DND-41 (cell line): ENCODE results near the gene FGF2.

Experiments
- CTCF ChIP-seq: IDR thresholded peaks from 2 replicates; pipeline ENCODE4 v1.5.1; 2012; ENCODE audit warnings: borderline replicate concordance, low read length, moderate library complexity, mild to moderate bottlenecking; ENCODE audit not compliant: poor library complexity, severe bottlenecking; ENCODE audit errors: extremely low read depth
- EZH2 ChIP-seq: IDR thresholded peaks from 3 replicates; pipeline ENCODE4 v1.6.1; 2012; ENCODE audit warnings: borderline replicate concordance, low read depth, mild to moderate bottlenecking, moderate library complexity, low read length, inconsistent platforms; ENCODE audit not compliant: severe bottlenecking

DNA sequence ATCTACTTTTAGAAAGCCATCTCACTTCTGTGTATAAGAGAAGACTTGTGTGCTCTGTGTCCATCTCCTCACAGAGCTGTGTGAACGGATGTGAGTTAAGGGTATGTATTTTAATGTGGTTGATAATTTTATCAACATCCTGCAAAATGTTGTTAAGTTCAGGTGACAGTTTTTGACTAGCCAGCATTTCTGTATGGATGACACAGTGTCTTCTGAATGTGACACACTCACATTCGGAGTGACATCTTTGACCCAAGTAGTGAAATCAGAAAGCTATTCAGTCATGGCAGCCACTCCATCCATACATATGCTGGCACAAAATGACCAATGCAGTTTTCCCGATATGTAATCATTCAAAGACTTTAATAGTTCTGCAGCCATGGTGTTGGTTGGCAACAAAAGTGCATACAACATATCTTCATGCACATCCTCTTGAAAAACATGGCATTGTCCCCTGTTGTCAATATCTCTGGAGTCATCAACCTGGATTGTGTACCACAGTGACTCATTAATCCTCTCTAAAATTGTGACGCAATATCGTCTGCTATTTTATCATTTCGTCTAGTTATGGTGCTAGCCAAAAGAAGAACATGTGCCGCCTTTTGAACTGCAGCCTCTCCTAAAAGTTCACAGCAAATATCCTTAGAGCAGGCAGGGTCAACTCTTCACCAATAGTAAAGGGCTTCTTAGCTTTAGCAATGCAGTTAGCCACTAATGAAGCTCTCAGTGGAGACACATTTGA lies 6.8 kb upstream of the FGF2 start:
- TF ChIP-seq CTCF (no peak), EZH2 (no peak)
